GM19043 (cell line): ENCODE data around the gene POLR3B.

Experiments
- ATAC-seq: cut with Tn5 transposase; IDR thresholded peaks from one replicate; pipeline ENCODE4 v1.9.1; 2021; ENCODE audit warnings: low read depth; ENCODE audit not compliant: unreplicated experiment

The POLR3B gene

DNA sequence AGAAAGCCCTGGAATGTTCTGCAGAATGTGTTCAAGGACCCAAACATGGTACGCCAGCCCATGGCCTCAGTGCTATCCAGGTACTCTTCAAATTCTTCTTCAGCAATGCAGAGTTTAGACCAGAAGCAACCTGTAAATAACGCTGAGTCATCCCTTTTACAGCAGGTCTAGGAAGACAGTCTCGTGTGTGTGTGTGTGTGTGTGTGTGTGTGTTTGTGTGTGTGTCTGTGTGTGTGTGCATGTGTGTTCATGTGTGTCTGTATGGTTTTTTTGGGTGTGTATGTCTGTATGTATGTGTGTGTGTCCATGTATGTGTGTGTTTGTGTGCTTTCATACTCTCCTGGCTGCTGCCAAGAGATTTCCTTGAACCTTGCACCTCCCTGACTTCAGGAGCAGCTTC is 165.2 kb downstream of the POLR3B start:
- ATAC-seq, result no peak

DNA sequence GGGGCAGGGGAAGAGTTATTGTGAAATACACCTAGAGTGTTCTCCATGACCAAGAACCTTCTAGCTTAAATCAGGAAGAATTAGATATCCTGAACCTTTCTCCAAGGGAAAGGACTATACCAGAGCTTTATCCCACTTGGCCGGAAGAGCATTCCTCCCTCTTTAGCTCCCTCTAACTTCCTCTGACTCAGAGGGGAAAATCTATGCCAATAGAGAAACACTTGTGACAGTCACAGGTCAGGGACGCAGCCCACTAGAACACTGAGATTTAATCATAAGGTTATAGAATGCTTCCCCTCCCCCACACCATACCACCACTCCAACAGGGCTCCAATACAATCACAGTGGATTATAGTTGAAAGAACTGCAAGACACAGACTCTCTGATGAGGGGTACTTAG is 169.8 kb downstream of the POLR3B start:
- no peak for ATAC-seq

- ATAC-seq, result no peak
Observed at GRCh38 chr12:106541201-106541600, 183.7 kb downstream of the POLR3B start.

DNA sequence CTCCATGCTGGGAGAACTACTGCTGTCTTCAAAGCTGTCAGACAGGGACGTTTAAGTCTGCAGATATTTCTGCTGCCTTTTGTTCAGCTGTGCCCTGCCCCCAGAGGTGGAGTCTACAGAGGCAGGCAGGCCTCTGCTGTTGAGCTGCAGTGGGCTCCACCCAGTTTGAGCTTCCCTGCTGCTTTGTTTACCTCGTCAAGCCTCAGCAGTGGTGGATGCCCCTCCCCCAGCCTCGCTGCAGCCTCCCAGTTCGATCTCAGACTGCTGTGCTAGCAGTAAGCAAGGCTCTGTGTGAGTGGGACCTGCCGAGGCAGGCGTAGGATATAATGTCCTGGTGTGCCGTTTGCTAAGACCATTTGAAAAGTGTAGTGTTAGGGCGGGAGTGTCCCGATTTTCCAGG is 193.9 kb downstream of the POLR3B start:
- no peak for ATAC-seq

GRCh38 chr12:106552228-106552627 is 194.7 kb downstream of the POLR3B start:
- ATAC-seq, result no peak
